Neural cell (in vitro differentiated cells): ENCODE data around the gene GHRL. TPM values are rescaled to one million over a fixed set of nuclear protein-coding genes. Genes with fewer than 3 reads are reported as not detected.
A peak's percentile ranks its signal among the peaks of the same experiment; 100 is the strongest.

Experiments
- H2AFZ ChIP-seq: fragments of 200-600, 300-800 bp; sonication (generic), shearing (Covaris generic); 2 replicates; pipeline ENCODE4 v1.6.0; 2014; ENCODE audit warnings: low read depth, mild to moderate bottlenecking, antibody characterized with exemption, low read length, moderate library complexity
- H3F3A ChIP-seq: fragments of 200-600 bp; shearing (Covaris generic); 2 replicates; pipeline ENCODE4 v1.6.1; 2016; ENCODE audit warnings: mild to moderate bottlenecking, moderate library complexity, mixed read lengths, antibody characterized with exemption, low read length; ENCODE audit not compliant: insufficient read depth, poor library complexity, severe bottlenecking
- H3K27ac ChIP-seq: fragments of 200-600, 300-800 bp; sonication (generic), shearing (Covaris generic); 2 replicates; pipeline ENCODE4 v1.5.1; 2014; ENCODE audit warnings: mild to moderate bottlenecking, low read length, moderate library complexity
- H3K27me3 ChIP-seq: fragments of 300-800, 200-600 bp; sonication (generic), shearing (Covaris generic); 2 replicates; pipeline ENCODE4 v1.6.0; 2014; ENCODE audit warnings: mild to moderate bottlenecking, low read depth, low read length, moderate library complexity; ENCODE audit not compliant: insufficient read depth
- H3K36me3 ChIP-seq: fragments of 300-800, 200-600 bp; sonication (generic), shearing (Covaris generic); 2 replicates; pipeline ENCODE4 v1.5.1; 2014; ENCODE audit warnings: mild to moderate bottlenecking, antibody characterized with exemption, low read length, moderate library complexity; ENCODE audit not compliant: insufficient read depth
- H3K4me2 ChIP-seq: fragments of 300-800, 200-600 bp; sonication (generic), shearing (Covaris generic); 2 replicates; pipeline ENCODE4 v1.6.0; 2014; ENCODE audit warnings: mild to moderate bottlenecking, low read length
- H3K4me3 ChIP-seq: fragments of 300-800, 200-600 bp; sonication (generic), shearing (Covaris generic); 2 replicates; pipeline ENCODE4 v1.5.1; 2014; ENCODE audit warnings: mild to moderate bottlenecking, low read length, moderate library complexity
- H3K79me2 ChIP-seq: fragments of 200-600 bp; shearing (Covaris generic); replicated peaks from 2 replicates; pipeline ENCODE4 v1.6.0; 2014; ENCODE audit warnings: mild to moderate bottlenecking, low read length, moderate library complexity; ENCODE audit not compliant: insufficient read depth
- H3K9ac ChIP-seq: fragments of 300-800, 200-600 bp; sonication (generic), shearing (Covaris generic); 2 replicates; pipeline ENCODE4 v1.6.1; 2016; ENCODE audit warnings: mild to moderate bottlenecking, low read length, mixed read lengths
- H3K9me2 ChIP-seq: fragments of 200-600 bp; shearing (Covaris generic); 2 replicates; pipeline ENCODE4 v1.6.1; 2016; ENCODE audit warnings: mild to moderate bottlenecking, low read length, mixed read lengths; ENCODE audit not compliant: insufficient read depth
- H3K9me3 ChIP-seq: fragments of 200-600, 300-800 bp; sonication (generic), shearing (Covaris generic); 2 replicates; pipeline ENCODE4 v1.6.1; 2016; ENCODE audit warnings: mild to moderate bottlenecking, mixed run types, low read length, moderate library complexity, mixed read lengths
- H4K20me1 ChIP-seq: fragments of 200-600 bp; shearing (Covaris generic); 2 replicates; pipeline ENCODE4 v1.6.1; 2016; ENCODE audit warnings: mild to moderate bottlenecking, mixed run types; ENCODE audit not compliant: insufficient read depth
- CTCF ChIP-seq: fragments of 450-650 bp; IDR thresholded peaks from 2 replicates; pipeline ENCODE4 v1.5.1; 2014; ENCODE audit warnings: antibody characterized with exemption, mild to moderate bottlenecking, moderate library complexity; ENCODE audit not compliant: poor library complexity, severe bottlenecking
- EP300 ChIP-seq: fragments of 450-650 bp; conservative IDR thresholded peaks from 2 replicates; pipeline ENCODE4 v1.6.1; 2014; ENCODE audit warnings: antibody characterized with exemption, mild to moderate bottlenecking, moderate library complexity; ENCODE audit not compliant: poor library complexity, severe bottlenecking
- EZH2 ChIP-seq: fragments of 200-600, 300-800 bp; shearing (Covaris generic), sonication (generic); IDR thresholded peaks from 2 replicates; pipeline ENCODE4 v1.6.1; 2014; ENCODE audit warnings: antibody characterized with exemption, low read length, borderline replicate concordance, mild to moderate bottlenecking; ENCODE audit not compliant: insufficient read depth, poor library complexity, severe bottlenecking
- MXI1 ChIP-seq: fragments of 450-650 bp; conservative IDR thresholded peaks from 2 replicates; pipeline ENCODE4 v1.6.1; 2014; ENCODE audit warnings: antibody characterized with exemption, mild to moderate bottlenecking; ENCODE audit not compliant: poor library complexity, severe bottlenecking
- POLR2AphosphoS5 ChIP-seq: IDR thresholded peaks from 2 replicates; pipeline ENCODE4 v1.6.1; 2012
- RAD21 ChIP-seq: fragments of 450-650 bp; conservative IDR thresholded peaks from 2 replicates; pipeline ENCODE4 v1.6.1; 2014; ENCODE audit warnings: antibody characterized with exemption, mild to moderate bottlenecking, moderate library complexity
- REST ChIP-seq: IDR thresholded peaks from 2 replicates; pipeline ENCODE4 v1.6.1; 2012; ENCODE audit warnings: borderline replicate concordance
- SMC3 ChIP-seq: fragments of 450-650 bp; conservative IDR thresholded peaks from 2 replicates; pipeline ENCODE4 v1.6.1; 2014; ENCODE audit warnings: antibody characterized with exemption, mild to moderate bottlenecking, moderate library complexity; ENCODE audit not compliant: poor library complexity
- TAF1 ChIP-seq: IDR thresholded peaks from 2 replicates; pipeline ENCODE4 v1.6.1; 2012; ENCODE audit warnings: low read depth
- polyA plus RNA-seq: library from polyadenylated mRNA; depleted of rRNA; stranded (reverse); fragments of >200 nt; gene quantifications from 2 replicates; pipeline ENCODE4 v1.2.3, GENCODE V29; 2014

The GHRL gene
- polyA plus RNA-seq, 1 donor from 2014 or later: 2.8 TPM

- Histone ChIP-seq H2AFZ (no peak overlapping the region), H3K27ac (no peak overlapping the region), H3K9me2 (no peaks in the 10 kb centered on the region), H3K9me3 (no peaks in the 10 kb centered on the region), H3F3A (no peaks in the 10 kb centered on the region), H3K9ac (no peak overlapping the region), H3K79me2 (no peaks in the 10 kb centered on the region), H3K27me3 (no peaks in the 10 kb centered on the region), H3K4me2 (no peak overlapping the region), H3K36me3 (no peaks in the 10 kb centered on the region), H3K4me3 (peak overlapping the region; percentile 28), H4K20me1 (no peaks in the 10 kb centered on the region)
- TF ChIP-seq EZH2 (no peak), POLR2AphosphoS5 (no peak), REST (no peak), RAD21 (no peak), SMC3 (no peak), TAF1 (no peak), CTCF (no peak), MXI1 (no peak), EP300 (no peak)
Measured at GRCh38 chr3:10336761-10337160, 44.0 kb upstream of the GHRL start.

GRCh38 chr3:10335871-10336622 is 43.3 kb upstream of the GHRL start:
- Histone ChIP-seq H2AFZ (no peak overlapping the region), H3K9me2 (no peaks in the 10 kb centered on the region), H4K20me1 (no peaks in the 10 kb centered on the region), H3K27ac (no peak overlapping the region), H3K27me3 (no peaks in the 10 kb centered on the region), H3K4me3 (peak overlapping the region; percentile 28), H3F3A (no peaks in the 10 kb centered on the region), H3K9me3 (no peaks in the 10 kb centered on the region), H3K9ac (no peak overlapping the region), H3K36me3 (no peaks in the 10 kb centered on the region), H3K4me2 (no peak overlapping the region), H3K79me2 (no peaks in the 10 kb centered on the region)
- peak; percentile 35 for TF ChIP-seq POLR2AphosphoS5
- TF ChIP-seq EZH2: no peak
- peak; percentile 34 for TF ChIP-seq EP300
- TF ChIP-seq CTCF: no peak
- no peak for TF ChIP-seq REST
- TF ChIP-seq MXI1: no peak
- no peak for TF ChIP-seq RAD21
- no peak for TF ChIP-seq TAF1
- TF ChIP-seq SMC3: no peak
